Amygdala (tissue), 56 donors: ENCODE results near the gene LRMDA.
A peak's percentile ranks its signal among the peaks of the same experiment; 100 is the strongest.

Experiments used
- DNase-seq, 56 donors: peaks; one replicate each; lab custom pipeline; 2025; lab: John Stamatoyannopoulos, UW

Gene LRMDA

DNA sequence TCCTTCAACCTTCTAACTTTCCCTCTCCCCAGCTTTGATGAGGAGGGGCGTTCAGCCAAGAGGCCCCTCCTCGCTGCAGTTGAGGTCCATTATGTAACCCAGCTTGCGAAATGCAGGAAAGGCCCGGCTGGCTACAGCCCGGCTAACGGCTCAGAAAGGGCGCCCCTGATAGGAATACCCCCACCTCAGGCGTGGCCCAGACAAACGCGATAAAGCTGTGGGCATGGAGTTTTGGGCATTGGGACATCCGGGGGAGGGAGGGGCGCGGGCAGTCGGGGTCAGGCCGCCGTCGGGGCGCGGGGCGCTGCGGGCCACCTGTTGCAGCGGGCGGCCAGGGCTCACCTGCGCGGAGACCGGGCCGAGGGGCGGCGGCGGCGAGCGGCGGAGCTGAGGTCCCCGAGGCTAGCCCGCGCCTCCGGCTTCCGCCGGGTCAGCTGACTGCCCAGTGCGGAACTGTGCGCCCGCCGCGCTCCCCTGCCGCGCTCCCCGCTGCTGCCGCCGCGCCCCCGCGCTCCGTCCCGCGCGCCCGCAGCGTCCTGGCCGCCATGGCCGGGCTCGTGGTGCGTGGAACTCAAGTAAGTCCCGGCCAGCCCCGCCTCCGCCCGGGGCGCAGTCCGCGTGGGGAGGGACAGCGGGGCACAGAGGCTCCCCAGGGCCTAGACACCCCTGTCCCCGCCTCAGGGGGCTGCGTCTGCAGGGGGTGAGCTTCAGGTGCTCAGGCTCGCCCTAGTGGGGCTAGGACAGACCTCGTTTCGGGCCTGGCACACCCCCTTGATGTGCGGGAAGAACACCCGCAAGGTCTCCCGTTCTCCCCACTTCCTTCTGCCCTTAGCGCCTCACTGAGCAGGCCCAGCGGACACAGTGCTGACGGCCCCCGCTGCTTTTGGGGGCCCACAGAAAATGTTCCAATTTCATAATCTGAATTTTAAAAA, at the start of gene LRMDA:
TSS of gene LRMDA (plus strand) at position 445 of the 932 bp plus-strand sequence.
- DNase-seq = peak in 11 of 56 donors; percentile 8 to 50 (median 15)

DNA sequence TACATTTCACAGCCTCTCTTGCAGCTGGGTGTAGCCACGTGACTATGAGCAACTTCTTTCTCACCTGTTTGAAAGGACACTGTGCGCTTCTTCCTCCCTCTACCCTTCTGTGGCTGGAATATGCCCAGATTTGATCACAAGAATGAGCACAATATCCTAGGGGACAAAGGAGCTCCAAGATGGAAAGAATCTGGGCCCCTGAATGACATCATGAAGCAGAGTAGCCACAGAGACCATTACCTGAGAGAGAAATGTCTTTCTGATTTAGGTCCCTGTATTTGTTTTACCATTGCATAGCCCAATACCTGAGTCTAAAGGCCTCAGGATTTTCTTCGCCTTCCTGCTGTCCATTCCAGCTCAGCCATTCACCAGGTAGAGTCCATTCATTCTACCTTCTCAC, 45.3 kb upstream of the LRMDA start:
- no peak for DNase-seq

DNA sequence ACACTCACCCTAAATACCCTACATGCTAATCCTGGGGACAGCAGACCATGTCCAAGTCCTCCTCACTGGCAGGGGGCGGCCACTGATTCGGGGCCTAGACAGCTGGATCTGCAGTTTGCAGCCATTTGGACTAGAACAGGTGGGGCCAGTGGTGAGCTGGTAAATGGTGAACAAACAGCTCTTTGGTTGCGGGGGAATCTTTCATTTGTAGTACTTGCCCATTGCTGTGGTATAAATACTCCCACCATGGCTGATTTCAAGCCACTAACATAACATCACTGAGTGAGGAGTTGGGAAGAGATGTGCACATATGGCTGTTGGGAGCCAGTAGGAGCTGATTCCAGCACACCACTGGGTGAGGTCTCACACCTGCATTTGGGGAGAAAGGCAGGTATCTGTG, 43.3 kb upstream of the LRMDA start:
- no peak for DNase-seq

DNA sequence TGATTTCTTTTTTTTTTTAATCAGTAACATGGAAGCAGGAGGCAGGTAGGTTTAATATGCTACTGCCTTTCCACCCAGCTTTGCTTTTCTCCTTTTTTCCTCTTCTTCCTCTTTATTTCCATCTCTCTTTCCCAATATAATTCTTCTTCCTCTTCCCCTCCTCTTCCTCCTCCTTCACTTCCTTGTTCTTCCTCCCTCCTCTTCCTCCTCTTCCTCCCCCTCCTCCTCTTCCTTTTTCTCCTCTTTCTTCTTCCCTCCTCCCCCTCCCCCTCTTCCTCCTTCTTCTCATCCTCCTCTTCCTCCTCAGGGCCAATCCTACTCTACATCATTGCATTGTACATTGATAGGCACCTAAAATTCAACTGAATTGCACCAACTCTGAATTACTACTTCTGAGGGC, 41.2 kb upstream of the LRMDA start:
- no peak for DNase-seq

DNA sequence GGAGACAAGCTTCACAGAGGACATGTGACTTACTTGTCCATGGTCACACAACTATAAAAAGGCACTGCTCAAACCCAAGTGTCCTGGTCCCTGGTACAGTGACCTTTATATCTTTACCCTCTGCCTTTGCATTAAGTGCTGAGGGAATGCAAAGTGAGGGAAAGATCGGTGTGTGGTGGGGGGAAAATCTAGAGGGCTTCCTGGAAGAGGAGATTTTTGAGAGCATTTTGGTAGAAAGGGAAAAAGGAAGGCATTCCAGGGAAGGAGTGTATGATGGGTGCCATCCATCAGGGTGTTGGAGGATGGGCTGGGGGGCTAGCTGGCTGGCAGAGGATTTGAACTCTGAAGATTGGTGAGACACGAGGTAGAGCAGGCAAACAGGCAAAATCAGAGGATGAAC, 39.2 kb upstream of the LRMDA start:
- no peak for DNase-seq

DNA sequence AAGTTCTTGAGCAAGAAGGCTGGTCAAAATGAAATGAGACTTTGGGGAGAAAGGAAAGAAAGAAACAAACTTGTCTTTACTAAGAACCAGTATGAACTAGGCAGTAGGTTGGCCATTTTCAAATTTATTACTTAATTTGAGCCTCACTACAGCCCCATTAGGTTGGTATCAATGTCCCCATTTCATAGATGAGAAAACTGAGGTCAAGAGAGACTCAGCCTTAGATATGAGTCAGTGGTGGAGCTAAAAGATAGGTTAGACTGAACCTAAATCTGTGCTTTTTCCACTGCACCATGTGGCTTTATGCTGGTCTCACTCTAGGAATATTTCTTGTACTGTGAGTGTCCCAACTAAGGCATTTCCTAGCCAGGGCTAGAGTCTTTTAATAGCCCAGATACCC, 38.7 kb upstream of the LRMDA start:
- DNase-seq = no peak

DNA sequence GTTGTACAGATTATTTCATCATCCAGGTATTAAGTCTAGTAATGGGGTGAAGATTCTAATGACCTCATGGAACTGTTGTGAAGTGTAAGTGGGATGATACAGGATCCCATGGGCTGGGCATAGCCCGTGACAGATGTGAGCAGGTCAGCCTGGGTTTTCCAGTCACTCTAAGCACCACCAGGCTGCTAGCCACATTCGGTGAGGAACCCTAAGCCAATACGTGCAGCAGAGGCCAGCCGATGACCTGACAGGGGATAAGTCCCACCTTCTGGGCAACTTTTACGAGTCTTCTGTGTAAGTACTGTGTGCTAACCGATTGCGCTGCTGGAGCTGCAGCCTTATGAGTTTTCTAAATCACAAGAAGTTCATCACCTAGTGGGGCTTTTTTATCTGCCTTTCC, 37.2 kb upstream of the LRMDA start:
- no peak for DNase-seq

DNA sequence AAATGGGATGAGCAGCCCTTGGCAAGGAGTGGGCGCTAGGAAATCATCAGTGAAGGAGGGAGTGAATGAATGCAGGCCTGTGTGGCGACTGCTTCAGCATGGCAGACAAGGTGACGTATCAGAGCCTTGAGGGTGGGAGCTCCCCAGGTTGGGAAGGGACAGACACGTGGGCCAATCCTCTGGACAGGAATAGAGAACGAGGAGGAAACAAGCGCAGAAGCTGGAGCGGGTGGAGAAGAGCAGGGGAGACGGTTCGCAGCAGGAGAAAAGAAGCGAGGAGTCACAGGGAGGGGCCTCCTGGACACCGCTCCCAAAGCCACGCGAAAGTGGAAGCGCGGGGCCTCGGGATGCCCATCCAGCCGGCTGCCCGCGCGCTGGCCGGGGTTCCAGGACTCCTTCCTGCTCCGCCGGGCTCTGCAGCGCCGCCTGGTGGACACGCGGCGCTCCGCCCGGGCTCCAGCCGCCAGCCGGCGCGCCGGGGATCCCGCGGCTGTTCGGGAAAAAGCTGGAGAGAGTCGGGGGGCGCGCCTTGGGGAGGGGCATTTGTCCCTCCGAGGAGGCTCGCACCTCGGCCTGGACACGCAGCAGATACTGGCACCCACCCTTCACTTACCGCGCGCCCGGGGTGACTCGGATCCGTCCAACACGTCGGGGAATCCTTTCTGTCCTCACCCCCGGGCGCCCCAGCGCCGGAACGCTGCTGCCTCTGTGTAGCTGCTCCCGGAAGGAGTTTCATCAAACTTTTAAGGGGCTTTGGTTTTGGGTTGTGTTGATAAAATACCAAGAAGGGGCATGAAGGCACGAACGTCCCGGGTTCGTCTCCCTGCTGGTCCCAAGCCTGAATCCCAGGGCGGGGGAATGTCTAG, 36.1 kb upstream of the LRMDA start:
- DNase-seq = peak in 6 of 56 donors; percentile 9 to 43 (median 26)

DNA sequence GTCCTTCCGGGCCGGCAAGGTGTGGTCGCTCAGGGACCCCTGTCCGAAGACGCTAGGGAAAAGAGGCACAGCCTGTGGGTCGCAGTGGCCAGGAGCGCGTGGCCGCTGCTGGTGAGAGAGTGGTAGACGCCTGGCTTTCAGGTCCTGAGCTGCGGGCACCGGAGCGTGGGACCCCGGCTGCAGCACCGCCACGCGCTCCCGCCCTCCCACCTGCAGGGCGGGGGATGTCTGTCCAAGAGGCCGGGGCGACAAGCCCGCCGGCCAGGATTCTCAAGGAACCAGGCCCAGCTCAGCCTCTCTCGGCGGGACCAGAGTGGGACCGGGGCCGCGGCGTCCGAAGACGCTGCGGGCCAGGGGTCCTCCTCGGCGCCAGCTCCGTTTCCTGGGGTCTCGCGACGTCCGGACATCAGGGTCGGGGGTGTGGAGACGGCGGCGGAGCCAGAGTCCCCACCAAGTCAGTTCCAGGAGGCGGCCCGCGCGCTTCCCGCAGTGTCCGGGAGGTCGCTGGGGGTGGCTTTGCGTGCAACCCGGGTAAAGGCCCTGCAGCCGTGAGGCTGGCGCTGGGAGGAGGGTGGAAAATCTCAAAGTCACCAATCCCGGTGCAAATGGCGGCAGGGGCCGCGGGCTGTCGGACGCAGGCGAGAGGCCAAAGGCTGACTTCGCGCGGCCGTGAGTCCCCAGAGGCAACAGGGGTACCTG, 35.3 kb upstream of the LRMDA start:
- DNase-seq = no peak

DNA sequence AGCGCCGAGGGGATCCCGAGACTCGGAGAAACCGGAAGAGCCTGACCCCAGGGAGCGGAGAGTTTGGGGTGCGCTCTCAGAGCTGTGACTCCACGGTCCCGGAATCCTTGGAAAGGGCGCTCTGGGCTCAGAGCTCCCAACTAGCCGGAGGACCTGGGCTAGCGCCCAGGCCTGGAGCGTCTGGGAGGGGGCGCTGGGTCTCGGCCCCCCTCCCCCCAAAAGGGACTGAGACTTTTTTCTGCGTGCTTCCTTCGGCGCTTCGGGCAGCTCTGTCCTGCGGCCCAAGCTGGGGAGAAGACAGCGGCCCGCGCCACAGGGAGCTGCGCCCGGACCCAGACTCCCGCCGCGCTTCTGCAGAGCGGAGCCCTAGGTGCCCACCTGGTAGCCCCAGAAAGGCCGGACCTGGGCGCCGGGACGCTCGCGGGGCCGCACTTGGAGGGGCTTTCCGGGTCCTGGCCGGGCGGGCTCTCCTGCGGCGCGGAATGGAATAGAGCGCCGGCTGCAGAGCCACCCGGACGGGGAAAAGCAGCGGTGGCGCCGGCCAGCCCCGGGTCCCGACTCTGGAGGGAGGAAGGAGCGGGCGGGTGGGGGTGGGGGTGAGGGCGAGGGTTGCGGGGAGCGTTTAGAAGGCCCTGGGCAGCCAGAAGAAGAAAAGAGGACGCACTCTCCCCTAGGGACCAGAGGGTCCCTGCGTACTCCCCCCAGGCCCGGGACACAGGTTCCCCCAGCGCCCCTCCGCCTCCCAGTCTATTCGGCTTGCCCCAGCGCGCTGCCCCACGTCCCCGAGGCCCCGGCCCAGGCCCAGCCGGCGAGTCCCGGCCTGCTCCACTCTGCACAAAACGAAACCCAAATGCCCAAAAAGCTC, 34.6 kb upstream of the LRMDA start:
- no peak for DNase-seq

DNA sequence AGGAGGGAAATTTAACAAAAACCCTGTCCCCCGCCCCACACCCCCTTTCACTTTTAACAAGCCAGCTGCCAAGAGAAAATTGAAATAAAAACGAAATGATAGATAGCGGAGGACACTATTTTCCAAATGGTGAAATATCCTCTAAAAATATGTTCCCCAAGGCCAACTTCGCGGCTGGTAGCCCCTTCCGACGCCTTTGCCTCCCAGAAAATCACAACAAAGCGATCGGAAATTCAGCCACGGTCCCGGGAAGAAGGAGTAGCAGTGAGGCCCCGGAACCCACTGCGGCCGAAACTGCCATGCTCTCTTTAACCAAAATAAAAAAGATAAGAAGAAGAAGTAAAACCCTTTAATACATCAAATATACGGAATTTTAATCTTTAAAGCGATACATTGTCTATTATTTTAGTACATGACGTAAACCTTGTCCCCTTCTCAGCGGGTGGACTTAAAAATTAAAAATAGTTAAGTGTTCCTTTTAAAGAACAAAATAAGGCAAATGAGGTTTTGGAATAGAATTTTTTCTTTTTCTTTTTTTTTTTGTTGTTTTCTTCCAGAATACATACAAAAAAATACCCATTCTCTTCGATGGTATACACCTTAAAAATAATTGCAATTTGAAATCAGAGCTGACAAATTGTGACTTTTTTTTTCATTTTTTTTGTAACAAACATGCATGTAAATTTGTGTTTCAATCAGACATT, 33.8 kb upstream of the LRMDA start:
- DNase-seq = no peak

DNA sequence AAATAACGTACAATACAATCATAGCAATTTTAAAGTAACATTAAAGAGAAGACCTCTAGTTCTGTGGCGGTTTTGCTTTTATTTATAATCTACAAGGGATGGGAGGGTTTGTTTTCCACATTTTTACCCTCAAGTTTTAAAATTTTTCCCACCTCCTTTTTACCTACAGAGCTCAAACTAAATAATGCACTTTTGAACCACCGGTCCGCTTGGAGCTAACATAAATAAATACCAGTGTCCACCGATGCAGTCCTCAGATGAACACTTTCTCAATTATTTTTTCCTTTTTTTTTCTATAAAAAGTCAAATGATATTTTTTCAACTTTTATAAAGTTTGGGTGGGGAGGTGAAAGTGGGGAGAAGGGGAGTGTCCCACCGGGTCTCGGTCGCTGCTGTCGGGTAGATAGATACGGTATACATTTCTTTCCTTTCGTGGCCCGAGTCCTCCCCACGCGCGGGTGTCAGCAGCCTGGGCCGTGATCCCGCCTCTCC, 33.2 kb upstream of the LRMDA start:
- DNase-seq = no peak

DNA sequence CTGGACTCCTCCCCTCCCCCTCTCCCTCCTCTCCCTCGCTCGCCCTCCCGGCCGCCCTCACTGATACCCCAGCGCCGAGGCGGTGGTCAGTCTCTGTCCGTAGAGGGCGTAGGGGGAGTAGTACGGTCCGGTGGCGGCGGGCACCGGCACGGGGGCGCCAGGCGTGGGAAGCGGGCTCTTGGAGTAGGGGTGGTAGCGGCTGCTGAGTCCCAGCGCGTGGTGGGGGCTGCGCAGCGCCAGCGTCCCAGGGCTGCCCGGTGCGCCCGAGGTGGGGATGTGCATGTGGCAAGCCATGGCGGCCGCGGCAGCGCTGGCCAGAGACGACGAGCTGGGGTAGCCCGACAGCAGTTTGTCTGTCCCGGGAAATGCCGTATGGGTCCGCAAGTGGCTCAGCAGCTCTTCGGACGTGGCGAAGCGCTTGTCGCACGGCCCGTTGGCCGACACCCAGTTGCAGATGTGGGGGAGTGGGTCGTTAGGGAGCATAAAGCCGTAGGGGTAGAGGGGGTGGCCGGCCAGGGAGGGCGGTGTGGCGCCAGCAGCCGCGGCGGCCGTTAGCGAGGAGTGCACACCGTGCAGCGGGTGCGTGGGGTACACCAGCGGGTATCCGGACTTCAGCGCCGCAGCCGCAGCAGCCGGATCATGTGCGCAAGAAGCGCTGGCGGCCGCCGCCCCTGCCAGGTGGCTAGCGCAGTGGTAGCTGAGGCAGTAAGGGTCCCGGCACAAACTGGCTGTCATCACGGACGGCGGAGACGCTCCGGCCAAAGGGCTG, 32.5 kb upstream of the LRMDA start:
- no peak for DNase-seq

DNA sequence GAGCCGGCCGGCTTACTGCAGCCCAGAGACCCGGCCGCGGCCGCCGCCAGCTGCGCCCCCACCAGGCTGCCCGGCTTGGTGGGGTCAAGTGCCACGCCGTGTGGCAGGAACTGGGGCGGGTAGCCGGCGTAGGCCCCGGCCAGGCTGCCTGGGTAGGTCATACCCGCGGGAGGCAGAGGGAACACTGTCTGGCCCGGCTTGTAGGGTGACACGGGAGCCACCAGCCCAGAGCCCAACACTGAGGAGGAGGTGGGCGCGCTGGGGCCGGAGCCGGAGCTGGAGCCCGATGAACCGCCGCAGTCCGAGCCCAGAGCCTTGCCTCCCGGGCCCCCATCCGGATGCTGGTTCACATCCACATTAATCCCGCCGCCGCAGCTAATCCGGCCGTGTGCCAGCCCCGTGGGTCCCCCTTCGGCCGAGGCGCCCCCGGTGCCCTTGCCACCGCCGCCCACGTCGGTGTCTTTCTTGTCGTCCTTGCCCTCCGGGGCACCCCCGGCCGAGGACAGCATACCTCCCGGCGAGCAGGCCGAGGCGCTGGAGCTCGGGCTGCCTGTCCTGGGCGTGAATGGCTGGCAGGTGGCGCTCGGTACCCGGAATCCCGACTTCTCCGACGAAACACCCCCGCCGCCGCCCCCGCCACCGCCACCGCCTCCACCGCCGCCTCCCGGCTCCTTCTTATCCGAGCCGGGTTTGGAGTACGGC, 31.8 kb upstream of the LRMDA start:
- DNase-seq = peak in 45 of 56 donors; percentile 12 to 84 (median 49)

DNA sequence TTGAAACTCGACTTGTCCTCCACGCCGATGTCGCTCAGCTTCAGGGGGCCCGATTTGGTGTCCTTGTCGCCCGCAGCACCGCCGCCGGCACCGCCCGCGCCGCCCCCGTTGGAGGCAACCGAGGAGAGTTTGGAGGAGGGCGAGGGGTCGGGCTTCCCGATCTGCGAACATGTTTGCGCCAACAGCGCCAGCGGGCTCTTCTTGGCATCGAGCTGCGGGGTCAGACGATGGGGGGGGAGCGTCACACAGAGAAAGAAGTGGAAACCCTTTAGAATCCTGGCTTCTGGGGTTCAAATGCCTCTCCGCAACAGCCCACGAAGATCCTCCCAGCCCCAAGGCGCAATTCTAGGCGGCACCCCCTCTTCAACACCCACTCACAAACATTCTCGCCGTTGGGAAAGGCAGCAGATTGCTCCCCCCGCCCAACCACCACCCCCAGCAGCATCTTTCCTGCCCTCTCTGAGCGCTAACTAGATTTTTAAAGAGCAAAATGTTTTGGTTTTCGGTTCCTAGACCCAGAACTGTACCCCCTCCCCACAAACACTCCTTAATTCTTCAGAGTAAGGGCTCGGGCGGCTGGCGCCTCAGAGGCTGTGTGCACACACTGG, 31.2 kb upstream of the LRMDA start:
- peak in 2 of 56 donors; percentile 26 to 69 for DNase-seq

DNA sequence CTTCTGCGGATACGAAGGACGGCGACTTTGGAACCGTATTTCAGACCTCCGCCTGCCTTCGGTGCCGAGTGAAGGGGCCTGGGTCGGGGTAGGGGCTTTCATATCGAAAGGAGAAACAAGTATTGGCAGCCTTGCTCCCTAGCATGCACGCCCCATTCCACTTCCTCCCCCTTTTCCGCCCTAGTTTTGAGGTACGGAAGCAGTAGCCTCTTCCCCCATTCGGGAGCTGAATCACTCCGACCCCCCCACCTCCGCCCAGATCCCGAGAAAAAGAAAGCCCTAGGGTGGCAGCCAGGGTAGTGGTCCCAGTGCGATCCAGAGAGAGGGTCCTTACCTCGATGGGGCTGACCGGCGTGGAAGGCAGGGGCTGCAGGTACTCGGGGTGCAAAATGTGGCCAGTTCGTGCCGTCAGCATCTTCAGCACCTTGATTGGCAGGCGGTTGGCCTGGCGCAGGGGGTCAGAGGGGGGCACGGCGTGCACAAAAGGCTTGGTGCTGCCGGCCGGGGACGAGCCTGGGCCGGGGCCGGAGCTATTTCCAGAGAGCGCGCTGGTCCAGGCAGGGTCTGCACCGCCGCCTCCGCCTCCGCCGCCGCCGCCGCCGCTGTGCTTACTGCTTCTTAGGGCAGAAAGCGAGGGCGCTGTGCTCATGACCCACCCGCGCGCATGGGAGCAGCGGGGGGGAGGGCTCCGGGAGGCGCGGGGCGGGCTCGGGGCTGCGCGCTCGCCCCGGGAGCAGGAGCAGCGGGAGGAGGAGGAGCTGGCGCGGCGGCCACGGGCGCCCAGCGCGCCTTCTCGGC, 30.5 kb upstream of the LRMDA start:
- DNase-seq = peak in 17 of 56 donors; percentile 26 to 68 (median 52)
